HUES6 (cell line): ENCODE results near the gene FOXP4.

Source experiments
- H3K27ac ChIP-seq: 2 replicates; pipeline ENCODE4 v1.7.0; 2013; ENCODE audit warnings: low read depth, mild to moderate bottlenecking, low read length, inconsistent platforms
- H3K27me3 ChIP-seq: 2 replicates; pipeline ENCODE4 v1.6.1; 2013; ENCODE audit warnings: low read length; ENCODE audit not compliant: control insufficient read depth, insufficient read depth
- H3K36me3 ChIP-seq: 2 replicates; pipeline ENCODE4 v1.6.1; 2013; ENCODE audit warnings: low read length; ENCODE audit not compliant: control insufficient read depth, insufficient read depth
- H3K4me1 ChIP-seq: 2 replicates; pipeline ENCODE4 v1.6.1; 2013; ENCODE audit warnings: low read length; ENCODE audit not compliant: control insufficient read depth, insufficient read depth
- H3K4me3 ChIP-seq: 2 replicates; pipeline ENCODE4 v1.5.1; 2013; ENCODE audit warnings: low read depth, low read length
- H3K9ac ChIP-seq: one replicate; pipeline ENCODE4 v1.6.1; 2013; ENCODE audit warnings: mild to moderate bottlenecking, low read length
- H3K9me3 ChIP-seq: 2 replicates; pipeline ENCODE4 v1.6.1; 2013; ENCODE audit warnings: low read depth, low read length; ENCODE audit not compliant: control insufficient read depth, insufficient read depth

Gene FOXP4

GRCh38 chr6:41548841-41549642 lies 2.9 kb downstream of the FOXP4 start:
- H3K9ac ChIP-seq: no peak overlapping the region
- peaks cover 72% of the 10 kb centered on the region for H3K4me1 ChIP-seq
- no peaks in the 10 kb centered on the region for H3K36me3 ChIP-seq
- peaks cover 88% of the 10 kb centered on the region for H3K27me3 ChIP-seq
- no peaks in the 10 kb centered on the region for H3K9me3 ChIP-seq
- peak overlapping the region; percentile 91 for H3K4me3 ChIP-seq
- H3K27ac ChIP-seq: no peak overlapping the region

GRCh38 chr6:41549673-41550072 lies 3.5 kb downstream of the FOXP4 start:
- Histone ChIP-seq H3K36me3 (no peaks in the 10 kb centered on the region), H3K9me3 (no peaks in the 10 kb centered on the region), H3K27ac (no peak overlapping the region), H3K9ac (no peak overlapping the region), H3K4me1 (peaks cover 76% of the 10 kb centered on the region), H3K27me3 (peaks cover 88% of the 10 kb centered on the region), H3K4me3 (peak overlapping the region; percentile 91)

- Histone ChIP-seq H3K4me1 (peaks cover 81% of the 10 kb centered on the region), H3K9ac (no peak overlapping the region), H3K36me3 (no peaks in the 10 kb centered on the region), H3K27me3 (peaks cover 91% of the 10 kb centered on the region), H3K27ac (no peak overlapping the region), H3K4me3 (no peak overlapping the region), H3K9me3 (no peaks in the 10 kb centered on the region)
Measured at GRCh38 chr6:41551086-41551700, 5.0 kb downstream of the FOXP4 start.

GRCh38 chr6:41551857-41552256 lies 5.7 kb downstream of the FOXP4 start:
- Histone ChIP-seq H3K4me3 (0 out of 2 replicates have a peak overlapping the region, but pooled peaks have one; percentile 5), H3K36me3 (no peaks in the 10 kb centered on the region), H3K27ac (no peak overlapping the region), H3K9me3 (no peaks in the 10 kb centered on the region), H3K9ac (no peak overlapping the region), H3K4me1 (peaks cover 84% of the 10 kb centered on the region), H3K27me3 (peaks cover 97% of the 10 kb centered on the region)

- Histone ChIP-seq H3K9me3 (no peaks in the 10 kb centered on the region), H3K9ac (no peak overlapping the region), H3K27ac (no peak overlapping the region), H3K27me3 (peaks cover 99% of the 10 kb centered on the region), H3K4me3 (0 out of 2 replicates have a peak overlapping the region, but pooled peaks have one; percentile 5), H3K4me1 (peaks cover 89% of the 10 kb centered on the region), H3K36me3 (no peaks in the 10 kb centered on the region)
Measured at GRCh38 chr6:41552723-41553122, 6.5 kb downstream of the FOXP4 start.

- no peaks in the 10 kb centered on the region for H3K9me3 ChIP-seq
- H3K27me3 ChIP-seq: peaks cover 99% of the 10 kb centered on the region
- H3K4me3 ChIP-seq: no peak overlapping the region
- H3K27ac ChIP-seq: no peak overlapping the region
- H3K9ac ChIP-seq: no peak overlapping the region
- H3K36me3 ChIP-seq: no peaks in the 10 kb centered on the region
- peaks cover 87% of the 10 kb centered on the region for H3K4me1 ChIP-seq
Measured at GRCh38 chr6:41553405-41553999, 7.3 kb downstream of the FOXP4 start.

- Histone ChIP-seq H3K4me1 (peaks cover 74% of the 10 kb centered on the region), H3K27me3 (peaks cover 96% of the 10 kb centered on the region)
Measured at GRCh38 chr6:41555326-41556300, 9.4 kb downstream of the FOXP4 start.

GRCh38 chr6:41557335-41557734 lies 11.2 kb downstream of the FOXP4 start:
- no peaks in the 10 kb centered on the region for H3K9me3 ChIP-seq
- no peak overlapping the region for H3K4me3 ChIP-seq
- no peaks in the 10 kb centered on the region for H3K36me3 ChIP-seq
- H3K27ac ChIP-seq: no peak overlapping the region
- peaks cover 71% of the 10 kb centered on the region for H3K4me1 ChIP-seq
- no peak overlapping the region for H3K9ac ChIP-seq
- H3K27me3 ChIP-seq: peaks cover 84% of the 10 kb centered on the region

More at GRCh38 chr6:41555326-41556300, 9.4 kb downstream of the FOXP4 start:
- Histone ChIP-seq H3K27ac (no peak overlapping the region), H3K4me3 (peak overlapping the region; percentile 45), H3K36me3 (no peaks in the 10 kb centered on the region), H3K9ac (peak overlapping the region; percentile 9), H3K9me3 (no peaks in the 10 kb centered on the region)

- Histone ChIP-seq H3K9me3 (no peaks in the 10 kb centered on the region), H3K27me3 (peaks cover 78% of the 10 kb centered on the region), H3K4me3 (no peak overlapping the region), H3K36me3 (no peaks in the 10 kb centered on the region), H3K27ac (no peak overlapping the region), H3K9ac (no peak overlapping the region), H3K4me1 (peaks cover 71% of the 10 kb centered on the region)
Measured at GRCh38 chr6:41558033-41558807, 12.0 kb downstream of the FOXP4 start.
